ENCODE measurements around the gene SPRYD3.

Gene SPRYD3

DNA sequence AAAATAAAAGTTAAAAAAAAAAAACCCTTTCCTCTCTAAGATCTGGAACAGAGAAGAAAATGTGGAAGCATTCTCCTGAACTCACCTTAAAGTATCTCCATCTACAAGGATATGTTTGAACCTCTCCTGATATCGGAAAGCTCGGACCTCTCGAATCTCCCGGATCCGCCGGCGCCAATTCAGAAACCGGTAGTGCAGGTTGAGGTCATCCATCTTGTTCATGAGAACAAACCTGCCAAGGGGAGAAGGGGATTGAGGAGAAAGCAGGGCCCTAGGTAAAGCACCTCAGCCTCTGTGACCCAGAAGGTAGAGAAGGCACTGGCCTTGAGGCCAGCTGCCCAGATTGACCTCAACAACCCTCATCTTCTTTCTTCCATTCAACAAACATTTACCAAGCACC is 2.2 kb downstream of the SPRYD3 start:
- peak; percentile 8 for DNase-seq

- DNase-seq = no peak
These were observed 2.7 kb downstream of the SPRYD3 start for GRCh38 chr12:53076461-53076860.

GRCh38 chr12:53074999-53075370 is 4.2 kb downstream of the SPRYD3 start:
- DNase-seq = no peak

DNA sequence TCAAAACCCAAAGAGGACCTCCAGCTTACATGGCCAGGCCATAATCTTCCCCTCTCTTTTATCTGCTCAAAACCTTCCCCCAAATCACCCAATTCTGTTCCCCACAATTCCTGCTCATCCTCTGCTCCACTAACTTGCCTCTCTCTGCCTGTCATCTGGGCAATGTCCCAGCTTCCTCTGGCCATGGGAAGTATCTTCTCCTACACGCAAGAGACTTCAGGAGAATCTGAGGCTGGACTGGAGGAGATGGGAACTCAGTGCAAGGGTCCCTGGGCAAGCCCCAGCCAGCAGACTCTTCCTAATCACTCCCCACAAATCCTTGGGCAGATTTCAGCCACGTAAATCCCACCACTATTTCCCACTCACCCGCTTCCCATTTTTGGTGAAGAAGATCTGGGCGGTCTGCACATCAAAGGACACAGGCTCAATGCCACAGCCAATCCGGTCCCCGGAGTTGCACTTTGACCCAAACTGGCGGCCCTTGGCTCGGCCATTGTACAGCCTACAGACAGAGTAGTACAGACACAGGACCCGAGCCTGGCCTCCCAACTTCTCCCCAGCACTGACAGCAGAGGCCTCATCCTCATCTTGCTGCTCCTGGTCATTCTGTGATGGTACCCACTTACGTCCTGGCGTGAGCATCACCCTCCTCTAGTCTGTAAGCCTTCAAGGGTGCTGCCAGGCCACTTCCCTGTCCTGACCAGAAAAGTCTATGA is 4.7 kb downstream of the SPRYD3 start:
- no peak for DNase-seq

DNA sequence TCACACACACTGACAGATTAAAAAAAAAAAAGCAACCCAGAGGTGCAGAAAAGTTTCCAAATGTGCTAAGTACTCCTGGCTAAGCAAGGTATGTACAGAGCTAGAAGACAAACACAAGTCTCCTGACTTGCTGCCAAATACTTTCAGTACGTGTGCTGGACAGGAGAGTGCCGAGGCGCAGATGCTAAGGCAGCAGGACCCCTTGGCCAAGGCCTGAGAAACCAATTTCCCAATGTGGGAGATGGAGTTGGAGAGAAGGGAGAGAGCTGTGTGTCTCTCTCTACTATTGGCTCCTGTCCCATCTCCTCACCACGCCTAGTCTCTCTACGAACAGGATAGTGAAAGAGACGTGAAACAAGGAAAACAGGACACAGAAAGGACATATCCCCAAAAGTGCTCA is 5.3 kb downstream of the SPRYD3 start:
- DNase-seq = peak; percentile 64

- DNase-seq = peak; percentile 92
These were observed 7.3 kb downstream of the SPRYD3 start for GRCh38 chr12:53071591-53072551.

GRCh38 chr12:53070877-53071492 is 8.2 kb downstream of the SPRYD3 start:
- peak; percentile 43 for DNase-seq

GRCh38 chr12:53069621-53070410 is 9.4 kb downstream of the SPRYD3 start:
- peak; percentile 84 for DNase-seq

- DNase-seq = peak; percentile 37
These were observed 10.2 kb downstream of the SPRYD3 start for GRCh38 chr12:53068811-53069585.

GRCh38 chr12:53067993-53068770 is 11.0 kb downstream of the SPRYD3 start:
- peak; percentile 15 for DNase-seq

- DNase-seq = no peak
These were observed 11.9 kb downstream of the SPRYD3 start for GRCh38 chr12:53067074-53067992.

DNA sequence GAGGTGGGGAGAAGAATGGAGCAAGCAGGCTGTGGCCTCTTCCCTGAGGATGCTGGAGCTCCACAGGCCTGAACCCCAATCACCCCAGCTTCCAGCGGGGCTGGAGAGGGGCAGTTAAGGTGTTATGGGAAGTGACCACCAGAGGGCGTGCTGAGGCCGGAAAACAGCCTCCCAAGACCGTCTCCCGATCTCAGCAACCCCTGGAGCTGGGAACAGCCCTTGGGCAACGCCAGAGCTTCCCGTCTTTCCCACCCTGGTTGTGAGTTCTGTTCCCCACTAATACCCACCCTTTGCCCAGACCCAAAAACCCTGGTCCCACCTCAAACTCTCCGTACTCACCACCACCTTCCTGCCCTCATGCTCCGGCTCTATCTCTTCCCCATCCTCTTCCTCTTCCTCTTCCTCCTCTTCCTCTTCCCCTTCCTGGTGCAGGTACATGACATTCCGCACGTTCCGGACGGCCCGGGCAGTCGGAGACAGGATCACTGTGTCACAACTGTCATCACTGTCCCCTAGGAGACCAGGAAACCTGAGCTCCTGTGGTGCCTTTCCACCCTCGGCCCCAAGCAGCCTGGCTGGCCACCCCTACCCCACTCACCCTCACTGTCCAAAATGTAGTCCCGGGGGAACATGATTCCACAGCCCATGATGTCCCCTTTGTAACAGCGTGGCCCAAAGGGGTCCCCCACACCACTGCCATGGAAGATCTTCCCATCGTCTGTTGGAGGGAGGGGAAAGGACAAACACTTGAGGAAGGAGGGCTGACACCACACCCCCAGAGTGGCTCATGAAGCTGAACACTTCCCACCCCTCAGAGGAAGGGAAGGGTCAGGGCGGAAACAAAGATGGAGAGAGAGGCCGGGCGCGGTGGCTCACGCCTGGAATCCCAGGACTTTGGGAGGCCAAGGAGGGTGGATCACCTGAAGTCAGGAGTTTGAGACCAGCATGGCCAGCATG is 12.9 kb downstream of the SPRYD3 start:
- peak; percentile 88 for DNase-seq

- DNase-seq = peak; percentile 47
These were observed 13.7 kb downstream of the SPRYD3 start for GRCh38 chr12:53065470-53065869.

DNA sequence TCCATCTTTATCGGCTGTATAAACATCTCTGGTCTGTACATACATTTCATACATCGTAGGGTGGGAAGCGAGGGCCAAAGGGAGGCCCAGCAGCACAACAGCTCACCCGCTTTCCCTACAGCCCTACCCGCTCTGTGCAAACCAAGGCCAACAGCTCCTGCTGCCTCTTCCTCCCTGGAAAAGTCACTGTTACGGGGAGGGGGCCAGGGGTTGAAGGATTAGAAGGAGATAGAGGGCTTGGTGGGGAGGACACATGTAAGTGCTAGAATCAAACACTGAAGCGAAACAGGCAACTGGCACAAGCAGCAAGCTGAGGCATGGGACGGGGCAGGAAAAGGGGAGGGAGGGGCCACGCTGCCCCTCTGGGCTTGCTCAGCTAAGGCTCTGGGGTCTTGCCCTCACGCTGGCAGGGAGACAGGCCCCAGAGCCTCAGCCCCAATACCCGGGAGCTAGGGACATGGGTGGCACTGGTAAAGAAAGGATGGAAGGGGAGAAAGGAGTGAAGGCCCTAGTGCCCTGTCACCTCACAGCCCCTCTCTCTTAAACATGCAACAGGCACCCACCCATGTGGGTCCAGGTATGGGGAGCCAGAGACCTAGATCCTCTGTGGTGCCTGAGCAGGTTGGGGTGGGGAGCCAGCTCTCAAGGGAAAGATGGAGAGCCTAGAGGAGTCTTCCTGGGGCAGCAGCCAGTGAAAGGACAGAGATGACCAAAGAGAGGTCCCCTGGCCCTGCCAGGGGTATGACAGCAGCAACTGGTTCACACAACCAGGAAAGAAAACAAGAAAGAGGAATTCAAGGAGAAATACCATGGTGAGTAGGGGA is 14.4 kb downstream of the SPRYD3 start:
- DNase-seq = peak; percentile 37

DNA sequence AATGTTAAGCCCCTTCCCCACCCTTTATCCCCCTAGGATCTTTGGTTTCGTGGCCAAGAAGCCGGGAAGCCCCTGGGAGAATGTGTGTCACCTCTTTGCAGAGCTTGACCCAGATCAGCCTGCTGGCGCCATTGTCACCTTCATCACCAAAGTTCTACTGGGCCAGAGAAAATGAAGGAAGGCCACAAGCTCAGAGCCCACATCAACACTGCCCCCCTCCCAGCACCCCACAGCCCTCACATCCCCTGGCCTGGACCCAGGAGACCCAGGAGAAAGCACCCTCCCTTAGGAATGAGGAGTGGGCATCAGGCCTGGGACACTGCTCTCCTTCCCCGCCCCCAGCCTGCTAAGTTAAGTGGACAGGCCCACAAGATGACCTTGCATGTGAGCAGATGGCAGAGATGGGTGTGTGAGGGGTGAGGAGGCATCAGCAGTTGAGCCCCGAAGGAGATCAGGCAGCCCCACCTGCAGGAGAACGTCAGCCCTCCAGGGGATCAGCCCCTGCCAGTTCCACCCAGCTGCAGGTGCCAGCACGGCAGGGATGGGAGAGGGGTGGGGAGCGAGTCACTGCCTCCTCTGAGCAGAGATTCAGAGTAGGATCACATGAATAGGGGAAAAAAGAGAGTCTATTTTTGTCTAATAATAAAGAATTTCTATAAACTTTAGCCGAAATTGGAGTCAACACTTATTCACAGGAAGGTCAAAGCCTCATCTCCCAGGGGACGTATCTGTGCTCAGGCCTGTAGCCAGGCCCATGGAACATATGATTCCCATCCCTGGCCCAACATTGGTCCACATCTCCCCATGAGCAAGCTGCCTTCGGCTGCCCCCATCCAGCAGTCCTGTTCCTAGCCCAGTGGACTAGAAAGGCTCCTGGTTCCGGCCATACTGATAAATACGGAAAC is 15.2 kb downstream of the SPRYD3 start:
- DNase-seq = peak; percentile 78

- DNase-seq = peak; percentile 30
These were observed 16.0 kb downstream of the SPRYD3 start for GRCh38 chr12:53062977-53063707.

Data from right hindlimb (tissue), 1 donor.